GM11168 (cell line): ENCODE results near the gene NXPH1.

Experiments
- in situ Hi-C: fragments of 300-500 bp; cut with MboI; formaldehyde crosslinking; loops from one replicate; pipeline ENCODE4 v1.12.0; 2022; ENCODE audit warnings: low sequenced_read_pairs; ENCODE audit not compliant: unreplicated experiment

Gene NXPH1

DNA sequence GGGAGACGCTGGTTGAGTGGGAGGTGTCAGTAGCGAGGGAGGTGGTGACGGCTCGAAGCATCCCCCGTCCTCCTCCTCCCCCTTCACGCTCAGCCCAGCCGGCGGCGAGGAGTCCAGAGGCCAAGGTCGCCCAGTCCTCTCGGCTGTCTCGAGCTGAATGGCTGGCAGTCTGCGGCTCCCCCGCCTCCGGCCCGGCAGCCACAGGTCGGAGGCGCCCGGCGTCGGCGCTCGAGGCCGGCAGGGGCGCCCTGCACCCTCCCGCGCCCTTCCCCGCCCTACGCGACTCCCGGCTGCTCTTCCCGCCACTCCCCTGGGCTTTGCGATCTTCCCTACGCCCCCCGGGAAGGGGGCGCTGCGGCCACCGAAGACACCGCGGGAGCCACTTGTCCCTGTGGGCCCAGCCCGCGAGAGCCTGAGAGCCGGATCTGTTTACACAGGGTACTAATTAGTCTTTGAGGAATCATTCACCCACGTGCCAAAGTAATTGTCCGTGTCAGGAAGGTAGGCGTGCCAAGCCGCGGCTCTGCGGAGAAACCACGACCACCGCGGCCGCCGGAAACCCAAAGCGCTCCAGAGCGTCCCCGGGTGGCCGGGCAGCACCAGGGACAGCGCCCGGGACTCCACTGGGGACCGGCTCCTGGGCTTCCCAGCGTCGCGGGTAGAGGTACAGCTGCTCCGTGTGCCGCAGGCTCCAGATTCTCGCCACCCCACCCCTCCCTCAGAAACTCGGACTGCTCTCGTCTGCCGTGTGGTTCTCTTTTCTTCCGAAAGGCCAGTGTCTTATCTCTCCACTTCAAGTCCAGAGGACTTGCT is at the start of gene NXPH1:
Gene NXPH1, plus strand, starts transcription at position 133 of the 813 bp plus-strand sequence.
- in situ Hi-C loops = no loop called here

DNA sequence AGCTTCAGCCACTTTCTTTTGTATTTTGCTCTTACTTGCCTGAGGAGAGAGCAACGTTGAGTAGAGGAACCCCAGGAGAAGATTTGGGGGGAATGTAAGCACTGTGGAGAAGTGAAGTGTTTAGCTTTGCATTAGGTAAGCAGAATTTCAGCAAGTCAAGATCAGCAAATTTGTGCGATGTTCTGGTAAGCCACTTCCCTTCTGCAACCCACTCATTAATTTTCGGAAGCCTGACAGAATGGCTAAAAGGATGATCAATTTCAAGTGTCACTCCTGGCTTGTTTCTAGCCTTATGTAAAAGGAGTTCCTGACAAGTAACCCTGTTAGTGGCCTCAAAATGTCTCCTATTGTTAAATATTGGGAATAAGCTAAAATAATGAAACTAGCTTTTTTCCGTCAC is 48.5 kb upstream of the NXPH1 start:
- in situ Hi-C loops = no loop called here

DNA sequence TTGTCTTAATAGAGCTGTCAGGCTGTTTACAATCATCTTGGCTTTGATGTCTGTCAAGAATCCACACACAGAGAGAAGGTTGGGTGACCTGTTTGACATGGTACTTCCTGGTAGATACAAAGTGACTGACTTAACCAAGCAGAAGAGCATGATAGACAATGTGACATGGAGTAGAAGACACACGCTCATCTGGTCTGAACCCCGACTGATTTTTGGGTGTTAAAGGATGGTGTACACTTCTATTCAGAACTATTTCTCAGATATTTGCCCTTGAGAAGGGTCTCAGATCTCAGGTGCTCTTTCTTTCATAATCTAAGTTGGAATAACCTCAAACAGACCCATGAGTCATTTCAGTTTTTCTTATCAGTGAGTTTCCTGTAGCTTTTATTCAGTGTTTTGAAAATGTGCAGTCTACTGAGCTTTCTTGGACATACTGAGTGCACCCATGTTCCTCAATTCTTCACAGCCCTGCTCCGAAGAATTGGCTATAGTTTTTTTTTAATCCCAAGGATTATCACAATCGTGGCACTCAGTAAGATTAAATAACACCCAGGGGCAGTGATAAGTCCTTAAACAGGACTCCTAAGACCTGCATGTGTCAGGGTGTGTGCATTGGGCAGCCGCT is 46.4 kb upstream of the NXPH1 start:
- in situ Hi-C loops = no loop called here

DNA sequence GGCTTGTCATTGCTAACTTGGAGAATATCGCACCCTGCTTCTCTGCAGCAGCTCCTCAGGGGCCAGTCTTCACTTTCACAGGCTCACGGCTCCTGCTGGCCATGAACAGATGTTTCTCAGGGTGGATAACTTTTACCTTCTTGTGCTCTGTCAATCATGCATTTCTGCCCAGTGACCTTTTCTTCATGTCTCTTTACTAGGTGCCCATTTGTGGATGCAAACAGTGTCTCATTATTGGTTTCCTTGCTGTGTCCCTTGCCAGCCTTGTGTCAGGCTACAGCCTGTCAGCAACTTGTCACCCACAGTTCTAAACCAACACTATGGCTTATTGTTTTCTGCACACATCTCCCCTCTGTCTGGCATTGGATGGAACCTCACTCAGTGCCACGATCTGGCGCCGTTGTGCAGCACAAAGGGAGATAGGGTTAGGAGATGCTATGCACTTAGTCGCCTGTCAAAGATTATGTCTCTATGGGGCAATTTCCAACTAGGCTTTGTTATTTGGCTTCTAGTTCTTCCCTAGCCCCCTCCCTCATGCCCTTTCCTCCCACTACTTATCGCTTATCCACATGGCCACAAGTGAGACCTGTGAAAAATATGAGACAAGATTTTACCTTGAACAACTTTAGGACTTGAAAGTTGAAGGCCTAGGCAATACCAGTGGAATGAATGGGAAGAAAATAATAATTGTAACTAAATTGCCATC is 45.7 kb upstream of the NXPH1 start:
- in situ Hi-C loops = no loop called here

- in situ Hi-C loops = no loop called here
Measured at GRCh38 chr7:8388257-8388625, 45.2 kb upstream of the NXPH1 start.

DNA sequence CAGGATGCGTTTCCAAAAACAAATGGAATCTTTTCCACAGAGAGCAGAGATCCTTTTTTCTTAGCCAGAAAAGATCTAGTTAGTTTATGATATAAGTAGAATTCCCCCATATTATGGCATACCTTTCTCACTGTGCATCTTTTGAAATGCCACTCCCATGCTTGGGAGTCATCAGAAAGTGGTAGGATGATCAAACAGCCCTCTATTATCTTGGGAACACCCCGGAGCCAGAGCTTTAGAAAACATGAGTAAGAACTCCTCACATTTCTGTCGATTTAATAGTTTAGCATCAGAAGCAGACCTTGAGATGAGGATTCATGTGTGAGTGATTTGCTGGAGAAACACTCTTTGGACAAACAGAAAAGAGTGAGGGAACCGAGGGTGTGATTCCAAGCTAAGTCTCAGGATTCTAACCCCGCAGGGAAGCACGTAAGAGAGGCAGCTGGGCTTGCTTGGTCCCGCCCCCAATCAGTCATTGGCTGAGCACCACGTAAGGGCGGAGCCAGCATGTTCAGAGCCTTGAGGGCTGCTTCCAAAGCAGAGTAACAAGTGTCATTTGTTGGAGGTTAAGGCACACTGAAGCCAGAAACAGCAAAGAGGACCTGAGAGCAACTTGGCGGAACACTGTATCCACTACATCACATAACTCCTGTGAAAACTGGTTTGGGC is 43.7 kb upstream of the NXPH1 start:
- in situ Hi-C loops = no loop called here

DNA sequence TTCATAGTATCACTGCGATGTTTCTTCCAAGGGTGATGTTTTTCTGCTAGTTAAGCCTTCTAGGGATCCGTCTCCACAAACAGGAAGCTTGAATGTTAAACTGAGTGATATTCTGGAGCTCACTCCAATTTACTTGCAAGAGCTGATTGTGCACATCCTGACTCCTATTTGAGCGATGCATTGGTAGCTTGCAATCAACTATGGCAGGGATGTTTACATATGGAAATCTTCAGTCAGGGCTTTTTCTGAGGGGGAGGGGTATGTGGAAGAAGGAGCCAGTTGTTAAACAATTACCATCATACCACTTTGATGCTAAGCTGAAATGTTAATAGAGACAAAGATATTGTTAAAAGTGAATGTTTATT is 43.2 kb upstream of the NXPH1 start:
- in situ Hi-C loops = no loop called here

DNA sequence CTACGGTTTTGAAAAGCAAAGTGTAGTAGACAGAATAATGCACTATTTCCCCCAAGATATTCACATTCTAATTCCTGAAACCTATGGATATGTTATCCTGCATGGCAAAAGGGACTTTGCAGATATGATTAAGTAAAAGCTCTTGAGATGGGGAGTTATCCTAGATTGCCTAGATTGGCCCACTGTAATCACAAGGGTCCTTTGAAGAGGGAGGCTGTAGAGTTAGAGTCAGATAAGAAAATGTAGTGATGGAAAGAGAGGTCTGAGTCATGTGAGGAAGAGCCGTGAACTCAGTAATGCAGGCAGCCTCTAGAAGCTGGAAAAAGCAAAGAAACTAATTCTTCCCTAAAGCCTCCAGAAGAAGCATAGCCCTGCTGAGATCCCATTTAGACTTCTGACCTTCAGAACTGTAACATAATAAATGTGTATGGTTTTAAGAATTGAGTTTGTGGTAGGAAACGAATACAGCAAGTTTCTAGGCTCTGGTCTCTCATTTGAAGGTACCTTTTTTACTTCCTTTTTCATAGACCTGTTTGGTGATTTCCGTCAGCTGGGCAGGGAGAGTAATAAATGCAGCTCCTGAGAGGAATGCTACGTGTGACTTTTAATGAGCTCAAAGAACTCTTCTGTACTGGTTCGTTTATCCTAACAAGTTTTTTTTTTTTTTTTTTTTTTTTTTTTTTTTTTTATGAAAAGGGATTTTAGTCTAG is 41.9 kb upstream of the NXPH1 start:
- in situ Hi-C loops = no loop called here

DNA sequence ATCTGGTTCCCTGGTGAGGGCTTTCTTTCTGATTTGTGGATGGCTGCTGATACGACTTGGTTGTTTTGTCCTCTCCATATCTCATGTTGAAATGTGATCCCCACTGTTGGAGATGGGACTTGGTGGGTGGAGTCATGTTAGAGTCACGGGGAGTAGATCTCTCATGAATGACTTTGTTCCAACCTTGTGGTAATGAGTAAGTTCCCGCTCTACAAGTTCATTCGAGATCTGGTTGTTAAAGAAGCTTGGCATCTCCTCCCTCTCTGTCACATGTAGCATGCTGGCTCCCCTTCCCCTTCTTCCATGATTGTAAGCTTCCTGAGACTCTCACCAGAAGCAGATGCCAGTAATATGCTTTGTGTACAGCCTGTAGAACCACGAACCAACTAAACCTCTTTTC is 37.1 kb upstream of the NXPH1 start:
- in situ Hi-C loops = no loop called here

- in situ Hi-C loops = loop anchor here (25.0 kb wide), 1 partner anchor 303 kb away; no protein-coding TSS in a partner anchor
Measured at GRCh38 chr7:8408871-8409270, 24.5 kb upstream of the NXPH1 start.

DNA sequence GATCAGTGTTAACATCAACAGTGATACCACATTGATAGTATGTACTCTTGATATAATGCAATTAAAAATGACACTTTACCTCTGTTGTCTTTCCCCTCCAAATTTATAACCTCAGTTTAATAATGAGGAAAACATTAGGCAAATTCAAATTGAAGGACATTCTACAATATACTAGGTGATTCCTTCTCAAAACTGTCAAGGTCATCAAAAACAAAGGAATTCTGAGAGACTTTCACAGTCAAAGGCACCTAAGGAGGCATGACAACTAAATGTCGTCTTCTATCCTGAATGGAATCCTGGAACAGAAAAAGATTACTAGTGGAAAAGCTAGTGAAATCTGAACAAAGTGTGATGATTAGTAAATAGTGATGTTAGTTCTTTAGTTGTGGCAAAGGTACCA is 22.3 kb upstream of the NXPH1 start:
- in situ Hi-C loops = loop anchor here (25.0 kb wide), 1 partner anchor 301 kb away; no protein-coding TSS in a partner anchor

DNA sequence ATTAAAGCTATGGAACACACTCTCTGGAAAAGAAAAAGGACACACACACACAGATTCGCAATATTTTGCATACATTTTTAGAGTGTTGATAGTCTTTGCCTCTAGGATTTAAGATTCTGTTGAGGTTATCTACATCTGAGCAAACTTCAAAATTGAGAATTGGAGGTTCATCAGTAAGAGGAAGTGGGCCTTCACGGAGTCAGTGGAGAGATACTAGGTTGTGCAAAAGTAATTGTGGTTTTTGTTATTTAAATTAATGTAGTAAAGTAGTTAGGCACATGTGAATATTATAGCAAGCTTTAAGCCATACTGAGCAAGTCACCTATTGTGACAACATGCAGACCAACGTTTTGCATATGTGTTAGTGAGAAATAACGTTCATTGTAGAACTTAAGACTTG is 19.8 kb upstream of the NXPH1 start:
- in situ Hi-C loops = loop anchor here (25.0 kb wide), 1 partner anchor 299 kb away; no protein-coding TSS in a partner anchor

GRCh38 chr7:8418629-8419245 is 14.7 kb upstream of the NXPH1 start:
- in situ Hi-C loops = loop anchor here (25.0 kb wide), 1 partner anchor 294 kb away; no protein-coding TSS in a partner anchor

DNA sequence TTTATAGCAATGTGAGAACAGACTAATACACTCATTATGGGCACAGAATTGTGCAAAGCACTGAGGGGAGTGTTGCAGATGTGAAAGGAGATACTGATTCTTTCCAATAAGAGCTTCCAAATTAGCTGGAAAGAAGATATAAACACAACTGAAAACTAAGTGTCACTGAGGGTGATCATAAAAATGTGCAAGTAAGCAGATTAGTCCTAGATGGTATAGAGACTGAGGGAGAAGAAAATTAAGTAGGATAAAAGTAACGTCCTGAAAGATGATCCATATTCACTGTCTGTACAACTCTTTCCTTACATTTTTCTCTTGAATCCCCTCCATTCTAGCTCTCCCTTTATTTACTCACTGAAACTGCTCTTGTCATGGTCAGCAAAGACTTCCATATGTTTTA is 11.2 kb upstream of the NXPH1 start:
- in situ Hi-C loops = loop anchor here (25.0 kb wide), 1 partner anchor 290 kb away; no protein-coding TSS in a partner anchor

DNA sequence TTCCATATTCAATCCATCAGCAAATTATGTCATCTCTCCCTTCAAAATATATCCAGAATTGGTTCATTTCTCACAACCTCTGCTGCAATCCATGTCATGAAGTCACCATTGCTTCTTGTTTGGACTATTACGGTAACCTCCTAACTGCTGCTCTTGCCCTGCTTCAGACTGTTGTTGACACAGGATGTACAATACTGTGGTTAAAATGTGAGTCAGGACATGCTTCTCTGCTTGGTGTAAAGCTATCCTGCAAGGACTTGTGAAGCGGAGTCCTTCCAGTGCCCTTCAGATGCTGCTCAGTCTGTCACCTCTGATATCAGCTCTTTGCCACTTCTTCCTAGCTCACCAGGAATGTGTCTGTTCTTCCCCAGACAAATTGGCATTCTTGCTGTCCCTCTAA is 10.4 kb upstream of the NXPH1 start:
- in situ Hi-C loops = loop anchor here (25.0 kb wide), 1 partner anchor 289 kb away; no protein-coding TSS in a partner anchor

DNA sequence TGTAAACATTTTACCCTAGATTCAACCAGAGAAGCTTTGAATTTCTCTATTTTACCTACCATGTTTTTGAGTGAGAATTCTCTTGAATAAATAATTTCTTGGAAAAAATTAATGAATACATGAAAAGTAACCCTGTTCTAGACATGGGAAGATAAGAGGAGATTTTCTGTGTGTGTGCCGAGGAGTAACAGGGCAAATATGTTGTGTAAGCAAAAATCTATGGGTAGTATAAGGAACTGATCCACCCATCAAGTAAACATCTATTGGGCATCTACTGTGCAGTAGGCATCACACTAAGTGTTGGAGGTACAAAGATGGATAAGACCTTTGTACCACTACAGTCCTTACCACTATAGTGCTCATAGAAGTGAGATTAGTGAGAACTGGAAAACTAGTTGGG is 8.2 kb upstream of the NXPH1 start:
- in situ Hi-C loops = no loop called here

DNA sequence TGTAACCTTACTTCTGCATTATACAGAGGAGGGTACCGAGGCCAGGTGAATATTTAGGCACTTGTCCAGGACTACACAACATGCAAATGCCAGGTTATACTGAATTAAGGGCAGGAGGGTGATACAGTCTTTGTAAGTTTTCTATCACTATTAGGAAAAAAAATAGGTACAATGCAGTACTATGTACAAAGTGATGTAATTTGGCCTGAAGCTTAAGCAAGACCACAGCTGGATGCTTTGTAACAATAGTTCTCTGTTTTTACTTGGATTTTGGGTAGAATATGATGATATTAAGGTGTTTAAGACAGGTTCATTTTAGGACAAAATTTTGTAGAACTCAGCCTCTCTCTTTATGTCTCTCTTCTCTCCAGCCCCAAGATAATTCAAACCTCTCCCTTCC is 2.8 kb upstream of the NXPH1 start:
- in situ Hi-C loops = no loop called here

GRCh38 chr7:8434290-8435002 is 1.0 kb downstream of the NXPH1 start:
- in situ Hi-C loops = no loop called here

DNA sequence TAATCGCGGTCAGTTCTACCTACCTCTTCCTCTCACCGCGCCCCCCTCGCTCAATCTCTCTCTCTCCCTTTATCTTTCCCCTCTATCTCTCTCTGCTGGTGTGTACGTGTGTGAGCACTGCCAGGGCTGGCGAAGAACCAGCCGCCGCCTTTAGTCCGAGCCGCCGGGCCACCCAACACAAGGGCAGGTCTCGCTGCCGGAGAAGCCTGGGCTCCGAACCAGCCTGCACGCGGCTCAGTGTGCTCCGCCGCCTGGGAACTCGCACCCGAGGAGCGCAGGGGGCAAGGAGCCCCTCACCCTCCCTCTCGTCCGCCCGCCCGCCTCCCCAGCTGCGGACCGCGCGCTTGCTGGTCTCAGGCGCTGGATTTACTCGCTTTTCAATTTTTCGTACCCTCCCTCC is 1.7 kb downstream of the NXPH1 start:
- in situ Hi-C loops = no loop called here
